ENCODE measurements around the gene ADGRA1.

The ADGRA1 gene

GRCh38 chr10:133177380-133178157 is 89.8 kb downstream of the ADGRA1 start:
- DNase-seq (ENCODE audit: low spot score) = no peak

- no peak for DNase-seq (ENCODE audit: low spot score)
Measured at GRCh38 chr10:133178357-133179127, 90.8 kb downstream of the ADGRA1 start.

GRCh38 chr10:133179128-133179520 is 91.4 kb downstream of the ADGRA1 start:
- no peak for DNase-seq (ENCODE audit: low spot score)

GRCh38 chr10:133179651-133180050 is 91.9 kb downstream of the ADGRA1 start:
- DNase-seq (ENCODE audit: low spot score) = no peak

GRCh38 chr10:133180192-133180964 is 92.7 kb downstream of the ADGRA1 start:
- no peak for DNase-seq (ENCODE audit: low spot score)

GRCh38 chr10:133180965-133181639 is 93.4 kb downstream of the ADGRA1 start:
- no peak for DNase-seq (ENCODE audit: low spot score)

Measured in HuH-7.5 (cell line).